Vagina (tissue), 2 donors: Measurements from ENCODE around the gene PTPRG.

ENCODE experiments used
- CTCF ChIP-seq, 3 experiments: fragments of 450-650 bp in 2 of 3; fragments of 200-600 bp in 1 of 3; sonication (generic) in 1 of 3; IDR thresholded peaks; one replicate each; pipeline ENCODE4 v1.5.1; 2017 to 2019; ENCODE audit warnings: antibody characterized with exemption in 3 of 3, mild to moderate bottlenecking in 2 of 3, moderate library complexity in 2 of 3
- POLR2AphosphoS5 ChIP-seq, 2 donors: sonication (generic); formaldehyde crosslinking; IDR thresholded peaks; one replicate each; pipeline ENCODE4 v1.9.0; 2017; ENCODE audit warnings: antibody characterized with exemption in 2 of 2, mild to moderate bottlenecking in 2 of 2, low read depth in 1 of 2; ENCODE audit not compliant: insufficient read depth in 1 of 2

GRCh38 chr3:61594144-61594963, 33.0 kb downstream of the PTPRG start:
- TF ChIP-seq POLR2AphosphoS5 (IDR thresholded peaks at IDR 0.05; ENCODE audit: insufficient read depth in 1 of 2, low read depth in 1 of 2): no peak
- TF ChIP-seq CTCF (IDR thresholded peaks at IDR 0.05): no peak
